ENCODE measurements around the gene APOBEC4. TPM values are rescaled to one million over a fixed set of nuclear protein-coding genes. Genes with fewer than 3 reads are reported as not detected.

The APOBEC4 gene
- total and polyA plus RNA-seq, 9 of the 15 experiments (the other 6 are each of a cell fraction or from before 2014, with no cell fraction given): not detected

GRCh38 chr1:183609313-183609712 is 43.8 kb downstream of the APOBEC4 start (continued):
- TF ChIP-seq REST (IDR thresholded peaks at IDR 0.05; ENCODE audit: borderline replicate concordance) (peak; percentile 60; the same call in 1 of the 2 replicates), REST (CRISPR knock-in tag; IDR thresholded peaks at IDR 0.05; ENCODE audit: low read depth) (no peak), NFATC3 (IDR thresholded peaks at IDR 0.05) (no peak), RNF2 (IDR thresholded peaks at IDR 0.05) (no peak), ZKSCAN1 (IDR thresholded peaks at IDR 0.05; ENCODE audit: low read depth, low read length) (no peak), RCOR1 (IDR thresholded peaks at IDR 0.05; ENCODE audit: borderline replicate concordance in 1 of 2, low read depth in 2 of 2, low read length in 2 of 2) (peak in 1 of 2 experiments; percentile 47; a peak in 1 of 4 replicates), ZNF3 (CRISPR knock-in tag; IDR thresholded peaks at IDR 0.05) (no peak), POLR2H (tag; IDR thresholded peaks at IDR 0.05; ENCODE audit: low read depth) (no peak)
